Kasumi-1 (cell line): ENCODE results near the gene DBF4B.
"Not testable (repeated sequence)": the region's sequence is repeated elsewhere in the genome, so short reads cannot be mapped to it uniquely, and the experiment has no call there.

Experiments used
- DNase-seq, 2 experiments: peaks; one replicate each; lab custom pipeline; 2025; lab: John Stamatoyannopoulos, UW

Gene DBF4B

DNA sequence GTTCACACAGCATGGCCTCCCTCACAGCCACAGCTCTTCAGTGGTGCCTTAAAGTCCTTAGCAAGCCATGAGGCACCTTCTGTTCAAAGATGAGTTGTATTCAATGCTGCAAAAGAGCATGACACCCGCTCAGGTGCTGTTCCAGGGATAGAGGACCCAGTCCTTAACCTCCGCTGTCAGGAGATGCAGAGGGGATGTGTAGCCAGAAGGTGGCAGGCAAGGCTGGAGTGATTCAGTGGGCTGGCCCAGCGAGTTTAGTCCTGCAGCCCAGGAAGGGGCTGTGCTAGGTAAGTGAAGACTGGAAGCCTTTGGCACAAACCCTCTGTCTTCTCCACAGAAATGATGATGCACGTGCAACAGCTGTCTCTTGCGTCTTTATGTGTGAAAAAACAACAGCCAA is 25.3 kb downstream of the DBF4B start:
- peak; percentile 49 to 59 for DNase-seq

DNA sequence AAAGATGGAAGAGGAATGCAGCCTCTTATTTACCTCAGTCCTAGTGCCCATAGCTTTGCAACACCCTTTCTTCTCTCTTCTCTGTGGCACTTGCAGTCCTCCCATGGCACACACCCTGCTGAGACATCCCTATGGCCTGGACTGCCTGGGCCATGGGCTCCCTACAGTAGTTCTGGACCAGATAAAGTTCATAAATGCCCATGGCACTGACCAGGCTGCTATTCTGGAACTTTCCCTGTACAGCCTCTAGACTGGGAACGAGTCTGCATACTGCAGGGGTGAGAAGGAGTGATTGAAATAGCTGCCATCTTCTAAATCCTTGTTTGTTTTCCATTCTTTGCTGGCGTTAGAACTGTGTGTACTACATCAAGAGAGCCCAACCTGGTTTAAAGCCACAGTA is 25.8 kb downstream of the DBF4B start:
- no peak for DNase-seq

DNA sequence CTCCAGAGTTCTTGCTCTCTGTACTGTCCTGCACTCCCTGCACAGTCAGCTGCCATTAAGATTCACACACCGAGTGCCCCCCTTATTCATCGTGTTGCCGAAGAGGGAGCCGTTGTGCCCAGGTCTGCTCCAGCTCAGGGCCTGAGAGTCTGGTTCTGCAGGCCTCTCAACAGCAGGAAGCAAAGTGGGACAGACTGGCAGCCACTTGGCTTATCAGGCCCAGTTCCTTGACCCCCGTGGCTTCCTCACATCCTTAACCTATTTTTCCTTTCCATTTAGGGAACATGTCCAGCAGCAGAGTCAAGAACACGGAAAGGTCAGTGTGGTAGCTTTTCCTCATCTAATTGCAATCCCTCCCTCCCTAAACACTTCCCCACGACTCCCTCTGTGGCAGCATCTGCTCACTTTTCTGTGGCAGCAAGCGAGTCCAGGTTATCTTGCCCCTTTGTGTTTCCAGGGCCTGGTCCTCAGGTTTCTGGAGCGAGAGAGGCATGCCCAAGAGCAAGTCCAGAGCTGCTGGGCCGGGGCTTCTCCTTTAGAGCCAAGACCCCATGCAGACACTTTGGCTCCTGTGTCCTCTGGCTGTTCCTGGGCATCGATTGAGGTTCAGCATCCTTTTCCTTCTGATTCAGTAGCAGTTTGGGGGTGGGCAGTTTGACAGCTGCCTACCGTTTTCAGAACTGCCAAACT is 28.2 kb downstream of the DBF4B start:
- no peak for DNase-seq

DNA sequence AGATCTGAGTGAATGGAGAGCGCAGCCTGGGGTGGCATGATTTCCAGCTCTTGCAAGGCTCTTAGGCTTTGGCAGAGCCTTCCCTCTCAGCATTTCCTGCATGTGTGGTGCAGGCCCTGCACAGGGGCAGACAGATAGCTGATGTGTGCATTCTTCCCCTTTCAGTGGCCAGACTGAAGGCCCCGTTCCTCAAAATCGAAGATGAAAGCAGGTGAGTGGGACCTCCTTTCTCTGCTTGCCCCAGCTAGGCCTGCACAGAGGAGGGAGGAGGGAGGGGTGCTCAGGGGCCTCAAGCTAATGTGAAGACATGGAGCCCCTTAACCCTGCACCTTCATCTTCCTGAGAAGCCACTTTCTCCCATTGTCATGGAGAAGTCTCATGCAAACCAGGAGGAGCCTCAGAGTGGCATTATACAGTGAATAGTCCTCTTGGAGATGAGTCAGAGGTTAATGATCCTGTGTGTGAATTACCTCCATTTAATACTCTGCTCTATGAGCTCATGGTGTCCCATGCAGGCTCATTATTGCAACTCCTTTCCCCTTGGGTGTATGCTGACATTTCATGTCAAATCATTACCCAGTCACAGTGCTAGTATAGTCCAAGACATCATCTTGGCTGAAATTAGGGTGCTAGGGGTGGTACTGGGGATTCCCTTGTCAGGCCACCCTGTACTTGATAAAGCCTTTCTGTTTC is 29.9 kb downstream of the DBF4B start:
- DNase-seq: no peak

DNA sequence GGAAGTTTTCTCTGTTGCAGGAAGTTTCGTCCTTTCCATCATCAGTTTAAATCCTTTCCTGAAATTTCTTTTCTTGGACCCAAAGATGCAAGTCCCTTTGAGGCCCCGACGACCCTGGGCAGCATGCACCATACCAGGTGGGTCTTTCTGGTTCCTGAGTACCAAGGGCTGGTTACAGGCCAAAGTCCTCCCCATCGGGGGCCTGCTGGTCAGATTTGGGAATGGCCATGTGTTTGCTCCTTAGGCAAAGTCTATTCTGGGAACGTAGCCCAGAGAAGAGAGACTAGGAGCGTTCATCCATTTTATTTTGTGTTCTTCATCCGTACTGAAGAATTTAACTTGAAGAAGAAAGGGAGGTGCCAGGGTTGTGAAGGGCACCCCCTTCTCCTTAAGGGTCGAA is 32.9 kb downstream of the DBF4B start:
- no peak for DNase-seq

DNA sequence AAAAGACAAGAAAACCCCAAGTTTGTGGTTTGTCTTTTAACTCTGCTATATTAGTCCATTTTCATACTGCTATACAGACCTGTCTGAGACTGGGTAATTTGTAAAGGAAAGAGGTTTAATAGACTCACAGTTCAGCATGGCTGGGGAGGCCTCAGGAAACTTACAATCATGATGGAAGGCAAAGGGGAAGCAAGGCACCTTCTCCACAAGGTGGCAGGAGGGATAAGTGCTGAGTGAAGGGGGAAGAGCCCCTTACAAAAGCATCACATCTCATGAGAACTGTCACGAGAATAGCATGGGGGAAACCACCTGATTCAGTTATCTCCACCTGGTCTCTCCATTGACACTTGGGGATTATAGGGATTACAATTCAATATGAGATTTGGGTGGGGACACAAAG is 36.8 kb downstream of the DBF4B start:
- DNase-seq: no peak

DNA sequence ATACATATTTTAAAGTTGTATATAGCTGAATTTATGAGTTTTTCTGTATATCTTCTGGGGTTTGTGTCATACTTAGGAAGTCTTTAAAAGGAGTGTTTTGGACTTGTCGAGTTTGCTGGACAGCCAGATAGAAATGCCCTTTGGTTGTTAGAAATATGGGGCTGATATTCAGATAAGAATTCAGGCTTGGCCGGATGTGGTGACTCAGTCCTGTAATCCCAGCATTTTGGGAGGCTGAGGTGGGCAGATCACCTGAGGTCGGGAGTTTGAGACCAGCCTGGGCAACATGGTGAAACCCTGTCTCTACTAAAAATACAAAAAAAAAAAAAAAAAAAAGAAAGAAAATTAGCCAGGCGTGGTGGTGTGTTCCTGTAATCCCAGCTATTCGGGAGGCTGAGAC is 37.3 kb downstream of the DBF4B start:
- not testable (repeated sequence) for DNase-seq

DNA sequence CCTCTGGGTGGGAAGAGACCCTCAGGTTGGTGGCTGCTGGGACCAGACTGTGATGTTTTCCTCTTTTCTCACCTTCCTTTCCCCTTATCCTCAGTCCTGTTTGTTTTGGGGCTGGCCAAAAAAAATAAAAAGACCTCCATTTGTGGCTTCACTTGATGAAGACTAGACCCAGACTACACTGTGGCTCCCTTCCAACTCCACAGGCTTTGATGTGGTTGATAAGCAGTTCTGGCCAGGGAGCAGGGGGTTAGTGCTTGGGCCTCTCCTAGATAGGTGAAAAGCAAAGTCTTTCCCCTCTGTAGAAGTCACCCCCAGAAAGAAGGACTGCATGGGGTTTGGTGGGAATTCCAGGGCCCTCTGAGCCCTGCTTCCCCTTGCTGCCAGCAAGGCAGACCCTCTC is 39.1 kb downstream of the DBF4B start:
- DNase-seq: no peak

DNA sequence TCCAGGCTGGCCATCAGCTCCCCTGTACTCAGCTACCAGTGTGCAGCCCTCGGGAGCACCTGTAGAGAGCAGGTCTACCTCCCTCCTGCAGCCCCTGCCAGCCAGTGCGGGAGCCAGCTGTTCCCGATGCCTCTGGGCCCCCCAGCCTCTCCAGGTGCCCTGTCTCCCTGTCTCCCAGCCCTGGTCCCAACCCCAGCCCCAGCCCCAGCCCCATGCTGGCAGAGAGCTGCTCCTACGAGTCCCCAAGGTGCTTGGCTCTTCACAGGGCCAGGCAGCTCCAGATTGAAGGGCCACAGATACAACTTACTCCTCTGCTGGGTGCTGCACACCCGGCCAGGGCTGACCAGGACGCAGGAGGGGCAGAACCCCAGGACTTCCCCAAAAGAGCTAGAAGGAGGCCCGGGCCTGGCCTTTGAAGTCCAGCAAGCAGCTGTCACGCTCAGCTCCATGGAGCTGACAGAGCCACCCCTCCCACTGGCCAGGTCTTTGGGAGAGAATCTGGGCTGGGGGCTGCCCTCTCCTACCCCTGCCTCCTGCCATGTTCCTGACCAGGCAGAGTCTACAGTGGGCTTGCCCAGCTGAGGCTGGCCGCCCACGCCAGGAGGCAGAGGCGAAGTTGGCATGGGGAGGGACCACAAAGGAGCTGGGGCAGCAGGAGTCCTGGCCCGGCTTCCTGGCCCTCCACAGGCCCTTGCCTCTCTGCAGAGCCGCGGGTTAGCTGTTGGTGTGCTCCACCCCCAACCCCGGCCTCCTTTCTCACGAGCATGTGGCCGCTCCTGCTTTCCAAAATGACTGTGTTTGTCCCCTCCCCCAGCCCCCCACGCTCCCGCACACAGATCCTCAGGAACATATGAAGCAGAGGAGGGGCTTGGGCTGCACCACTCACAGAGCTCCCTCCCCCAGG is 40.9 kb downstream of the DBF4B start:
- DNase-seq: no peak

DNA sequence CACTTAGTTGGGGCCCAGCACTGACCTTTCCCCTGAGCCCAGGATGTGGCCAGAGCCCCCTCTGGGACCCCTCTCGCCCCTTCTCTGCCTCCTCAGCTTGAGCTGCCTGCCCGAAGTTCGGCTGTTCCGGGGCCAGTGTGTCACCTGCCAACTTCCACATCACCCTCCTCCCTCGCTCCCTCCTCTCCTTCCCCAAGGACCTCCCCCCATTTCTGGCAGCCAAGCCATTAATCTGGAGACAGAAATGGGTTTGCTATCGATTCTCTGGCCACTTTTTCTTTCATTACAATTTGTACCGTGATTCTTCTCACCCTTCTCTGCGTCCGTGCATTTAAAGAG is 41.5 kb downstream of the DBF4B start:
- no peak for DNase-seq

DNA sequence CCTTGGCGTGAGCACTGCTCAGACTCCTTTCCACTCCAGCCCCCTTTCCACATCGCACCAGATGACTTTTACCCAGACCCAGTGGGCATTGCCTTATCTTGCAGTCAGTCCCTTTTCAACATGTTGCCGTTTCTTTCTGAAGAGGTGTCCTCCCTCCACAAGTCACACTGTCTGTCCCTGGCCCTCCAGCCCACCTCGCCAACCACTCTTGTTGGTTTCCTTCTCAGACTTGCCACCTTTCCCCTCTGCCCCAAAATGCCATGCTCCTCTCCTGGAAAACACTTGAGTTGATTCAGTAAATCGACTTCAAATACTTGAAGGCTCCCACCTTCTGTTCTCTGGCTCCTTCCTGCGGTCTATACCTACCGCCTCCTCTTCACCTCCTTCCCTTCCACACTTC is 42.9 kb downstream of the DBF4B start:
- no peak for DNase-seq

DNA sequence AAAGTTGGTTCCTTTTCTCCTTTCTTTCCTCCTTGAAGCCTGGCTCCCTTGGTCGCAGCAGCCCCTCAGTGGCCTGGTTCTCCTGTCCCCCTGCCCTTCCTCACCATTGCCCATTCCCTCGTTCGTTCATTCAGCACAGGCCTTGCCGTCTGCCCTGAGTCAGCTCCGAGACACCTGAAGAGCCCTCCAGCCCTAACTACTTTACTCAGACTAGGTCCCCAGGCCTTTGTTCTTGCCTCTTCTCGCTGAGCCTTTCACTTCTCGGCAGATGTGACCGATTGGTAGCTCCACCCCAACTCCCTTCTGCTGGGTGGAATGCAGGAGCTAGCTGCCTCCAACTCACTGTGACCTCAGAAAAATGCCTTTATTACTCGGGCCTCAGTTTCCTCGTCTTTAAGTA is 43.3 kb downstream of the DBF4B start:
- DNase-seq: no peak

DNA sequence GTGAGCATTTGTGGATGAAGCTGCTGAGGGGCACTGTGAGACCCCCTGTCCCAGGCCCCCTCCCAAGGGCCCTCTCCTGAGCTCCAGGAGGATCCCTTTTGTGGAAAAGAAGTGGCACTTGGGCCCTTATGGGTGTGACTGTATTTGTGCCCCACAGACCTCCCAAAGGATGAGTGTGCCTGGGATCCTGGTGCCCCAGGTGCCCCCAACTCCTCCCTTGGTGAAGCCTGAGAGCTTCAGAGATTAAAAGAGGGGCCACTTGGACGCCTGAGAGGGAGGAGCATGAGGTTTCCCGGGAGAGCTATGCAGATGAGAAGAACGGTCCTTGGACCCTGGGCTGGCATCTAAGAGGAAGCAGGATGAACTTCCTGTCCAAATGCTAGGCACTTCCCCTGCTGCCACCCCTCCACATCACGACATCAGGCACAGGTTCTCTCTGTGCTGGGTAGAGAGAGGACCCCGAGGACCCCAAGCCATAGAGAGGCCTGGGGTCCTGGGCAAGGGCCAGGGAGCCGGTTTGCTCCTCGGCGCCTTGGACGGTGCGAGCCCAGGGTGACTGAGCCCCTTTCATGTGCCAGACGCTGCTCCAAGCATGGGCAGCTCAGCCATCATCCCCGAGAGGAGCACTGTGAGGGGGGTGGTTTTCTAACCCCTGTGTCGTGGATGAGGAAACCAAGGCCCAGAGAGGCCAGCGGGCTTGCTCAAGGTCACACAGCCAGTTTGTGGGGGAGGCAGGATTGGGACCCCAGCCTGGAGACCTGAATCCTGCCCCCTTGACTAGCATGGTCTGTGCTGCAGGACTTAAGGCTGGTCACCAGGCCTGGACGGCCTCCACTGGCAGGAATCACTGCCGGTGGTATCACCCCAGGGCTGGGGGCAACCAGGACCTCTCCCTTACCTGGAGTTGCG is 44.7 kb downstream of the DBF4B start:
- no peak for DNase-seq

DNA sequence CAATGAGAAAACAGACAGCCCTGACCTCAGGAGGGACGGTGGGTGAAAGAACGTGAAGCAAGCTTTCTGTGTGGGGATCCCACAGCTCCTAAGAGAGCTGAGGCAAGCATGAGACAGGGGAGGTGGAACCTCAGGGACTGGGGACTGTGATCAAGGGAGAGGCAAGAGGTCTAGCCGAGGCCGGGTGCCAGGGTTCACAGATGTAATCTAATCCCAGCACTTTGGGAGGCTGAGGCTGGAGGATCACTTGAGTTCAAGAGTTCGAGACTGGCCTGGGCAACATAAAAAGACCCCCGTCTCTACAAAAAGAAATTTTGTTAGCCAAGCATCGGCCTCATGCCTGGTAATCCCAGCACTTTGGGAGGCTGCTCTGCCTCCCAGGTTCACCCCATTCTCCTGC is 45.8 kb downstream of the DBF4B start:
- DNase-seq: no peak

DNA sequence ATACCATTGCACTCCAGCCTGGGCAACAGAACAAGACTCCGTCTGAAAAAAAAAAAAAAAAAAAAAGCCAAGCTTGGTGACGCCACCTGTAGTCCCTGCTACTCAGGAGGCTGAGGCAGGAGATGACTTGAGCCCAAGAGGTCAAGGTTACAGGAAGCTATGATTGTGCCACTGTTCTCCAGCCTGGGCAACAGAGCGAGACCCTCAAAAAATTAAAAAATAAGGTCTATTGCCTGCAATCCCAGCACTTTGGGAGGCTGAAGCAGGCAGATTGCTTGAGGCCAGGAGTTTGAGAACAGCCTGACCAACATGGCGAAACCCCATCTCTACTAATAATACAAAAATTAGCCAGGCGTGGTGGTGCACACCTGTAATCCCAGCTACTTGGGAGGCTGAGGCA is 46.7 kb downstream of the DBF4B start:
- not testable (repeated sequence) for DNase-seq

DNA sequence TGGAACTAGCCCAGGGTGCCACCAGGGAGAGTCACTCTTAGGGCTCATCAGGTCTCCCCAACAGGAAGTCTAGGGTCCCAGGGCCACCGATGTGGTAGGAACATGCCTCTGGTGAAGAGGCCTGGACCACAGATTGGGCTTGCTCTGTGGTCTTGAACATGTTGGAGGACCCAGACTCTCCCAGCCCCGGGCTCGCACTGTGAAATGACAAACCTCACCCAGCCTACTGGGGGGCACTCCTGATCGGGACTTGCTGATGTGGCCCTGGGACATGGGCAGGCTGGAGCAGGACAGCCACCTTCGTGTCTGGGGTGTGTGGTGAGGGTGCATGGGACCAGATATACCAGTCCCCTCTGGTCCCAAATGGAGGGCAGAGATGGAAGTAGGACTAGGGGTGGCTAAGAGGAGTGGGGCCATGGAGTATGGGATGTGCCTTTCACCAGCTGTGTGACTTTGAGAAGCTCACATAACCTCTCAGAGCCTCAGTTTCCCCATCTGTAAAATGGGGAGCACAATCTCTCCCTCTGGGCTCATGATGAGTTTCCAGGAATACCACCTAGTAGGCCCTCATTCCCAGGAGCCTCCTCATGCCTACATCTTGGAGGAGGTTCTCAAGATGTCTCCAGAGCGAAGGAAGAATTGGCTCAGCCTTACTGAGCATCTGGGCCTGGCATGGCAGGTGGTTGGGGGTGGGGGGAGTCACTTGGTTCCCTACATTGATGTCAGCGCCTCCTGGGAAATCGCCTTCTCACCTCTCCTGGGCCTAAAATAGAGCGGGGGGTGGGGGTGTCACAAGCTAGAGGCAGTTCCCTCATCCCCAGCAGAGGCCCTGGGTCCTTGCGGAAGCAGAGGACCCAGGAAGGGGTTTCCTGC is 48.8 kb downstream of the DBF4B start:
- no peak for DNase-seq

DNA sequence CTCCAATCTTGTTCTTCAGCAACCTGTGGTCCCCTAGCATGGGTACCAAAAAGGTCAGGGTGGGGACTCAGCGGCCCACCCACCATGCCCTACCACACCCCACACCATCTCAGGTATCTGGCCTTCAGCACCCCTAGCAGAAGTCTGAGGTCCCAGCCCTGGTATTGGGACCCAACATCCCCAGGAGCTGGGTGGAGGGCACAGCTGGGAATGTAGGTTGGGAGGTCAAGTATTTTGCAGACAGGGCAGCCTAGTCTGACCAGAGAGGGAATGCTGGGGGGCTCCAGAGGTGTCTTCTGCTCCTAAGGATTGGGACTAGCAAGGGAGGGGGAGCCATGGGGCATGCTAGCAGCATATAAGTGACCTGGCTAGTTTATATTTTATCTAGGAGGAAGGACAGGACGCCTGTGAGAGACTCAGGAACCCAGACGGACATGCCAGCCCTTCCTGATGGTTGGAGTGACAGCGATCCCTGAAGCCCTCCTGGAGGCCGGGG is 49.5 kb downstream of the DBF4B start:
- no peak for DNase-seq

DNA sequence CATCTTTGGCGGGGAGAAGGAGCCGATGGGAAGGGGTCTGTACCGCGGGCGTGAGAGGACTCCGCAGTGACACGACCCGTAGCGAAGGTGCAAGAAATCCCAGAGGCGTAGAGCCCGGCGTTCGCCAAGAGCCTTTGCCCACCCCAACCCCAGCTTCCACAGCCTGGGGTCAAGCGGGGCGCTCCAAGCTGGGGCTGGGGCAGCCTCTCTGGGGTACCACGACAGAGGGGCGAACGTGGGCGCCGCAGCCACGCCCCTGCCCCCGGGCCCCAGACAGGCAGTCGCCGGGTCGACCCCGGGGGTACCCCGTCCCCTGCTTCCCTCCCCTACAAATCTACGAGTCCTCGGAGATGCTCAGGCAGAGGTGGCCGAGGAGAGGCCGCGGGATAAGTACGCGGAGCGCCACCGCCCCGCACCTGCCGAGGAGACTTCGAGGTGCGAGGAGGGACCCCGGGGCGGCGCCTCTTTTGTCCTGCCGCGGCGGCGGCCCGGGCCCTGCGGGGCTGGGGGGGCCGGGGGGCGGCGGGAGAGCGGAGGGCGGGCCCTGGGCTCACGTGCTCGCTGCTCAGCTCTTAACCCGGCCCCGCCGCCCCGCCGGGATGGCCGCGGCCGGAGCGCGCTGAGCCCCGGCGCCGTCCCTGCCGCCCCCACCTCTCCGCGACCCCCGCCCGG is 50.1 kb downstream of the DBF4B start, which contains the start of gene ADAM11:
TSS of gene ADAM11 (plus strand) at position 575 of the 672 bp plus-strand sequence. CDS start 212 bp downstream, outside the sequence.
- DNase-seq: no peak

DNA sequence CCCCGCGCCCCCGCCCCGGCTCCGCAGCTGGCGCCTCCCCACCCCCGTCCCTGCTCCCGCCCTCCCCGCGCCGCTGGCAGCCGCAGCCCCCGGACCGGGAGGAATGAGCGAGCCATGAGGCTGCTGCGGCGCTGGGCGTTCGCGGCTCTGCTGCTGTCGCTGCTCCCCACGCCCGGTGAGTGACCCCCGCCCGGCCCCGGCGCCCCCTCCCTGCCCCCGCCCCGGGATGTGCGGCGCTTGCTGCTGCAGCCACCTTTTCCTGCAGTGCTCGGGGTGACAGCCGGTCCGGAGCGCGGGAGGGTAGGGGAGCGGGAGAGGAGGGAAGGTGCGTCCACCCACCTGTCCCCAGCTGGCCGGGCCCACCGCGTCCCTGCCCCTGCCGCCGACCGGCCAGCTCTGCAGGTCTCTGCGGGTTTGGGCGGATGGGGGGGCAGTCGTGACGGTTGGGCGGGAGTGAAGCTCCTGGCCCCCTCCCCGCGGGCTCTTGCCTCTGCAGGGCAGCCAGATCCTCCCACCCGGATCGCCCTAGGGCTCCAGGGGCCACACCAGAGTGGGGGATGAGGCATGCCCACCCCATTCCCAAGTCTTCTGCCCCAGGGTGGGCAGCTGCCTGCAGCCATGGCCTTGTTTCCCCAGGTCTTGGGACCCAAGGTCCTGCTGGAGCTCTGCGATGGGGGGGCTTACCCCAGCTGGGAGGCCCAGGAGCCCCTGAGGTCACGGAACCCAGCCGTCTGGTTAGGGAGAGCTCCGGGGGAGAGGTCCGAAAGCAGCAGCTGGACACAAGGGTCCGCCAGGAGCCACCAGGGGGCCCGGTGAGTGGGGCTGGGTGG is 50.8 kb downstream of the DBF4B start:
- DNase-seq: no peak
